Endodermal cell (in vitro differentiated cells): ENCODE results near the gene NAE1. TPM values are rescaled to one million over a fixed set of nuclear protein-coding genes. Genes with fewer than 3 reads are reported as not detected.

Experiments
- DNase-seq: peaks from one replicate; pipeline ENCODE4 v3.0.0-alpha.2; 2017
- H3K27ac ChIP-seq: 2 replicates; pipeline ENCODE4 v1.5.1; 2013; ENCODE audit warnings: mild to moderate bottlenecking, low read depth, low read length, moderate library complexity
- H3K27me3 ChIP-seq: 2 replicates; pipeline ENCODE4 v1.6.1; 2013; ENCODE audit warnings: mild to moderate bottlenecking, low read length, moderate library complexity; ENCODE audit not compliant: insufficient read depth, control insufficient read depth, poor library complexity, severe bottlenecking
- H3K36me3 ChIP-seq: 2 replicates; pipeline ENCODE4 v1.7.0; 2013; ENCODE audit warnings: mild to moderate bottlenecking, low read length, moderate library complexity; ENCODE audit not compliant: control insufficient read depth, insufficient read depth
- H3K4me1 ChIP-seq: one replicate; pipeline ENCODE4 v1.7.0; 2013; ENCODE audit warnings: low read length; ENCODE audit not compliant: control insufficient read depth, insufficient read depth
- H3K4me3 ChIP-seq: 2 replicates; pipeline ENCODE4 v1.5.1; 2013; ENCODE audit warnings: mild to moderate bottlenecking, low read length, moderate library complexity
- H3K9ac ChIP-seq: 2 replicates; pipeline ENCODE4 v1.6.1; 2013; ENCODE audit warnings: mild to moderate bottlenecking, low read length, moderate library complexity; ENCODE audit not compliant: poor library complexity, severe bottlenecking; ENCODE audit errors: extremely low read depth
- H3K9me3 ChIP-seq: 2 replicates; pipeline ENCODE4 v1.6.1; 2013; ENCODE audit warnings: mild to moderate bottlenecking, low read length, moderate library complexity; ENCODE audit not compliant: control insufficient read depth
- H3K27ac Mint-ChIP-seq: 2 replicates; pipeline ENCODE4 v1.8.0; 2020; ENCODE audit warnings: mixed read lengths
- H3K27me3 Mint-ChIP-seq: 2 replicates; pipeline ENCODE4 v1.8.0; 2021; ENCODE audit warnings: mild to moderate bottlenecking, mixed read lengths; ENCODE audit not compliant: insufficient read depth
- H3K36me3 Mint-ChIP-seq: 2 replicates; pipeline ENCODE4 v1.8.0; 2020; ENCODE audit warnings: low read depth, mixed read lengths
- H3K4me1 Mint-ChIP-seq: 2 replicates; pipeline ENCODE4 v1.8.0; 2020; ENCODE audit warnings: mixed read lengths
- H3K4me3 Mint-ChIP-seq: 2 replicates; pipeline ENCODE4 v1.8.0; 2020; ENCODE audit warnings: mild to moderate bottlenecking, moderate library complexity, mixed read lengths
- H3K9me3 Mint-ChIP-seq: 2 replicates; pipeline ENCODE4 v1.8.0; 2020; ENCODE audit warnings: mild to moderate bottlenecking, mixed read lengths
- WGBS, 2 experiments: methylation state at CpG; one replicate each; pipeline versions ENCODE4 v1.1.5 to v1.1.7; 2013; ENCODE audit warnings: missing lambda C conversion rate in 2 of 2, mixed read lengths in 1 of 2; ENCODE audit not compliant: insufficient coverage in 1 of 2, insufficient read length in 1 of 2; 5-methylcytosine and 5-hydroxymethylcytosine counted together
- total RNA-seq, 2 donors: library from RNA; stranded (reverse); fragmentation: NEBNext Ultra II Directional in 1 of 2; extraction: Animal tissue kit (Norgen Biotek cat#: 25700) in 1 of 2; gene quantifications; 2 replicates in 1 of 2; 3 replicates in 1 of 2; pipeline ENCODE4 v1.2.1, GENCODE V29; 2021
- TF ChIP-seq, protein P1 (sequence below): fragments of 200-600 bp; sonication (generic); conservative IDR thresholded peaks from 2 replicates; pipeline ENCODE4 v1.5.0; 2021; ENCODE audit warnings: antibody characterized with exemption, mild to moderate bottlenecking

NAE1 gene
- total RNA-seq, 2 donors from 2014 or later: 129 to 166 TPM

DNA sequence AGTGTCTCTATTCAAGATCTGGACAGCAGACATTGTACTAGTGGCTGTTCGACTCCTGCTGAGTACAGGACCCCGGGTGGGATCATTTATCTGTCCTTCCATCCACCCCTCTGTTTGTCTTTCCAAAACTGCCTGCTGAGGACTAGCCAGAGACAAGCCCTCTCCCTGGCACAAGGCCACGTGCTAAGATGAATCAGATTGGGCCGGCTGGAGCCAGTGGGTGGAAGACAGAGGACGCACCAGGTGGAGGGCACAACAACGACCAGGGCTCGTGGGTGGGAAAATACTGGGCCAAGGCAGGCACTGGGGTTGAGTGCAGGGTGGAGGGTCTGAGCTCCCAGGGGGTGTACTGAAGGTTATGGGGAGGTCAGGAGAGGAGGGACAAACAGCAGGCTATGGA, 12.0 kb upstream of the NAE1 start:
- Mint-ChIP-seq H3K27me3 (peaks cover 86% of the 10 kb centered on the region), H3K9me3 (peaks cover 2% of the 10 kb centered on the region), H3K4me3 (no peak overlapping the region), H3K4me1 (peaks cover 2% of the 10 kb centered on the region), H3K36me3 (no peaks in the 10 kb centered on the region), H3K27ac (no peak overlapping the region)
- Histone ChIP-seq H3K4me1 (no peaks in the 10 kb centered on the region), H3K9ac (no peak overlapping the region), H3K4me3 (no peak overlapping the region), H3K9me3 (no peaks in the 10 kb centered on the region), H3K36me3 (no peaks in the 10 kb centered on the region), H3K27me3 (peaks cover 82% of the 10 kb centered on the region), H3K27ac (no peak overlapping the region)
- 85 to 87% methylated on average over 6 to 7 of the region's 7 CpGs for WGBS, 2 experiments
- TF ChIP-seq, protein P1, sequence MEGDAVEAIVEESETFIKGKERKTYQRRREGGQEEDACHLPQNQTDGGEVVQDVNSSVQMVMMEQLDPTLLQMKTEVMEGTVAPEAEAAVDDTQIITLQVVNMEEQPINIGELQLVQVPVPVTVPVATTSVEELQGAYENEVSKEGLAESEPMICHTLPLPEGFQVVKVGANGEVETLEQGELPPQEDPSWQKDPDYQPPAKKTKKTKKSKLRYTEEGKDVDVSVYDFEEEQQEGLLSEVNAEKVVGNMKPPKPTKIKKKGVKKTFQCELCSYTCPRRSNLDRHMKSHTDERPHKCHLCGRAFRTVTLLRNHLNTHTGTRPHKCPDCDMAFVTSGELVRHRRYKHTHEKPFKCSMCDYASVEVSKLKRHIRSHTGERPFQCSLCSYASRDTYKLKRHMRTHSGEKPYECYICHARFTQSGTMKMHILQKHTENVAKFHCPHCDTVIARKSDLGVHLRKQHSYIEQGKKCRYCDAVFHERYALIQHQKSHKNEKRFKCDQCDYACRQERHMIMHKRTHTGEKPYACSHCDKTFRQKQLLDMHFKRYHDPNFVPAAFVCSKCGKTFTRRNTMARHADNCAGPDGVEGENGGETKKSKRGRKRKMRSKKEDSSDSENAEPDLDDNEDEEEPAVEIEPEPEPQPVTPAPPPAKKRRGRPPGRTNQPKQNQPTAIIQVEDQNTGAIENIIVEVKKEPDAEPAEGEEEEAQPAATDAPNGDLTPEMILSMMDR: no peak
- DNase-seq: no peak

DNA sequence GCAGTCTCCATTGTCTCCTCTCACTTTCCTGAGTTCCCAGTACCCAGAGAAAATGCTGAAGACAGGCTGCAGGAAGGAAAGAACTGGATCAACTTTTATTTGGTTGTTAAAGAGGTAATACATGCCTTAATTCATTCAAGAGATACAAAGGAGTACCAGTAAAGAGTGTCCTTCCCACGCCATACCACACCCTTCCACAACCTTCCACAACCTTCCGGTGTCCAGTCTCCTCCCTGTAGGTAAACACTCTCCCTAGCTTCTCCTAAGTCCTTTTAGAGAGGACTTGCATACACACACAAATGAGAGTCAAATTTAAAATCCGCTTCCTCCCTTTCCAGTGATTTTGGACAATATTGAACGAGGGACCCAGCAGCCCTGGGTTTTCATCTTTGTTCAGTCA, 10.6 kb upstream of the NAE1 start:
- Mint-ChIP-seq H3K4me3 (no peak overlapping the region), H3K27me3 (peaks cover 79% of the 10 kb centered on the region), H3K27ac (no peak overlapping the region), H3K4me1 (peaks cover 2% of the 10 kb centered on the region), H3K36me3 (no peaks in the 10 kb centered on the region), H3K9me3 (peaks cover 2% of the 10 kb centered on the region)
- WGBS, 2 experiments: 87 to 88% methylated on average over 1 to 4 of the region's 4 CpGs
- no peak for DNase-seq
- Histone ChIP-seq H3K9me3 (no peaks in the 10 kb centered on the region), H3K4me1 (no peaks in the 10 kb centered on the region), H3K9ac (no peak overlapping the region), H3K36me3 (no peaks in the 10 kb centered on the region), H3K4me3 (no peak overlapping the region), H3K27me3 (peaks cover 79% of the 10 kb centered on the region), H3K27ac (no peak overlapping the region)
- TF ChIP-seq, protein P1: no peak

DNA sequence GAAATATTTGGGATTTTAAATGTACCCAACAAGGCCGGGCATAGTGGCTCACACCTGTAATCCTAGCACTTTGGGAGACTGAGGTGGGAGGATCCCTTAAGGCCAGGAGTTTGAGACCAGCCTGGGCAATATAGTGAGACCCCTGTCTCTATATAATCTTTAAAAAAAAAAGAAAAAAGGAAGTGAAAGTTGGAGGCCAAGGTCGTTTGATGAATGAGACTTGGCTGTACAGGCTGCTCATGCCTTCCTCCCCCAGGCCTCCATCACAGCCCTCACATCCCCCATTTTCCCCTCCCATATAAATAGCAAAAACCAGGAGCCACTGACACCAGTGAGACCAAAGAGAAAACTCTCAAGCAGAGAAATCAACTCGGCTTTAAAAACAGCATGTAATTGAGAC, 10.1 kb upstream of the NAE1 start:
- H3K27me3 Mint-ChIP-seq: peaks cover 74% of the 10 kb centered on the region
- no peak overlapping the region for H3K4me3 Mint-ChIP-seq
- Histone ChIP-seq H3K4me3 (no peak overlapping the region), H3K4me1 (no peaks in the 10 kb centered on the region), H3K9me3 (no peaks in the 10 kb centered on the region), H3K27me3 (peaks cover 74% of the 10 kb centered on the region), H3K27ac (no peak overlapping the region), H3K9ac (no peak overlapping the region), H3K36me3 (no peaks in the 10 kb centered on the region)
- H3K4me1 Mint-ChIP-seq: peaks cover 2% of the 10 kb centered on the region
- DNase-seq: no peak
- whole genome bisulfite sequencing, 2 experiments: 72 to 91% methylated on average over 1 to 3 of the region's 3 CpGs
- TF ChIP-seq, protein P1: no peak
- H3K9me3 Mint-ChIP-seq: peaks cover 2% of the 10 kb centered on the region
- no peaks in the 10 kb centered on the region for H3K36me3 Mint-ChIP-seq
- H3K27ac Mint-ChIP-seq: no peak overlapping the region
